ENCODE measurements around the gene RBM39. TPM values are rescaled to one million over a fixed set of nuclear protein-coding genes. Genes with fewer than 3 reads are reported as not detected.
"Not testable (repeated sequence)": the region's sequence is repeated elsewhere in the genome, so short reads cannot be mapped to it uniquely, and the experiment has no call there.

RBM39 gene
- total RNA-seq, 1 donor from 2014 or later = 322 TPM

DNA sequence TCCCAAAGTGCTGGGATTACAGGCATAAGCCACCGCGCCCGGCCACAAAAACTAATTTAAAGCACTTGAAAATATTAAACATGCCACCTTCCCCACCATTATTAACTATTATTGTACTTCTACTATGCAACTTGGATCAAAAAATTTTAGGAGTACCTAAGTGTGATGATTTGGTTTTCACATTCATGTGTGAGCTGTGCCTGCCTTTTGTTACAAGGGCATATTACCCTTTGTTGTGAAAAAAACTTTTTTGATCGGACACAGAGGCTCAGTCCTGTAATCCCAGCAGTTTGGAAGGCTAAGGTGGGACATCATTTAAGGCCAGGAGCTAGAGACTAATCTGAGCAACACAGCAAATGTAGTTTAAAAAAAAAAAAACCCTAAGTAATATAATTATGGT, 25.7 kb downstream of the RBM39 start:
- Histone ChIP-seq H3K4me3 (ENCODE audit: low read depth, low read length) (no peak overlapping the region), H3K36me3 (ENCODE audit: control insufficient read depth, insufficient read depth, low read length) (peaks cover 24% of the 10 kb centered on the region), H3K27me3 (ENCODE audit: control insufficient read depth, insufficient read depth, low read length) (no peaks in the 10 kb centered on the region)
- DNase-seq (ENCODE audit: low read depth) (no peak), FAIRE-seq (no peak)
- TF ChIP-seq, protein P1, sequence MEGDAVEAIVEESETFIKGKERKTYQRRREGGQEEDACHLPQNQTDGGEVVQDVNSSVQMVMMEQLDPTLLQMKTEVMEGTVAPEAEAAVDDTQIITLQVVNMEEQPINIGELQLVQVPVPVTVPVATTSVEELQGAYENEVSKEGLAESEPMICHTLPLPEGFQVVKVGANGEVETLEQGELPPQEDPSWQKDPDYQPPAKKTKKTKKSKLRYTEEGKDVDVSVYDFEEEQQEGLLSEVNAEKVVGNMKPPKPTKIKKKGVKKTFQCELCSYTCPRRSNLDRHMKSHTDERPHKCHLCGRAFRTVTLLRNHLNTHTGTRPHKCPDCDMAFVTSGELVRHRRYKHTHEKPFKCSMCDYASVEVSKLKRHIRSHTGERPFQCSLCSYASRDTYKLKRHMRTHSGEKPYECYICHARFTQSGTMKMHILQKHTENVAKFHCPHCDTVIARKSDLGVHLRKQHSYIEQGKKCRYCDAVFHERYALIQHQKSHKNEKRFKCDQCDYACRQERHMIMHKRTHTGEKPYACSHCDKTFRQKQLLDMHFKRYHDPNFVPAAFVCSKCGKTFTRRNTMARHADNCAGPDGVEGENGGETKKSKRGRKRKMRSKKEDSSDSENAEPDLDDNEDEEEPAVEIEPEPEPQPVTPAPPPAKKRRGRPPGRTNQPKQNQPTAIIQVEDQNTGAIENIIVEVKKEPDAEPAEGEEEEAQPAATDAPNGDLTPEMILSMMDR (IDR thresholded peaks at IDR 0.05; ENCODE audit: insufficient read depth, low read length, severe bottlenecking) = no peak

DNA sequence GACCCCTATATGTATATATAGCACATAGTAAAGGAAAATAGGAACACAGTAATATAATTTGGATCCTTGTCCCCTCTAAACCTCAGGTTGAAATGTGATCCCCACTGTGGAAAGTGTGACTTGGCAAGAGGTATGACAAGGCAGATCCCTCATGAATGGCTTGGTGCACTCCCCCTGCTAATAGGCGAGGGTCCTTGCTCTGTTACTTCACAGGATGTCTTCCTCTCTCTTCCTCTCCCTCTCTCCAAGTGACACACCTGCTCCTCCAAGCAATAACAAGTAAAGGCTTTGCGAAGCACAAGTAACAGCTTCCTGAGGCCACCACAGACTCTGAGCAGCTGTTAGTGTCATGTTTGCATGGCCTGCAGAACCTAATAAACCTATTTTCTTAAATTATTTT, 26.4 kb downstream of the RBM39 start:
- FAIRE-seq (no peak), DNase-seq (ENCODE audit: low read depth) (no peak)
- Histone ChIP-seq H3K36me3 (ENCODE audit: control insufficient read depth, insufficient read depth, low read length) (peaks cover 21% of the 10 kb centered on the region), H3K4me3 (ENCODE audit: low read depth, low read length) (no peak overlapping the region), H3K27me3 (ENCODE audit: control insufficient read depth, insufficient read depth, low read length) (no peaks in the 10 kb centered on the region)
- TF ChIP-seq, protein P1 (IDR thresholded peaks at IDR 0.05; ENCODE audit: insufficient read depth, low read length, severe bottlenecking) = no peak

DNA sequence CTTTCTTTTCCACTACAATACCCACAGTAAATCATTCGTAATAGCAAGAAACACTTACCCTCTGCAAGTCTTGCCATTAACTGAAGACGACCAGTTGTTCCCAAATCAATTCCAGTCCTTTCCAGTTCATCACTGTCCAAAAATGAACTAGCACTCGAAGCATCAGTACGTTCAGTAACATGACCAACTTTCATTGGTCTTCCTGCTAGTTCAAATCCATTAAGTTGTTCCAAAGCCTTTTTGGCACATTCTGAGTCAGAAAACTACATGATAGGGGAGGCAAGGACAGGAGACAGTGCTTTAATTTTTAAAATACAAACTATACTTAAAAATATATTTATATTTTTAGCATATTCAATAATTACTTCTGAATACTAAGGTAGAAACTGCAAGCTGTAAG, 27.9 kb downstream of the RBM39 start:
- Histone ChIP-seq H3K36me3 (ENCODE audit: control insufficient read depth, insufficient read depth, low read length) (peaks cover 17% of the 10 kb centered on the region), H3K4me3 (ENCODE audit: low read depth, low read length) (no peak overlapping the region), H3K27me3 (ENCODE audit: control insufficient read depth, insufficient read depth, low read length) (no peaks in the 10 kb centered on the region)
- FAIRE-seq (no peak), DNase-seq (ENCODE audit: low read depth) (no peak)
- TF ChIP-seq, protein P1 (IDR thresholded peaks at IDR 0.05; ENCODE audit: insufficient read depth, low read length, severe bottlenecking) = no peak

GRCh38 chr20:35713120-35713519, 28.9 kb downstream of the RBM39 start:
- not testable (repeated sequence) for H3K27me3 ChIP-seq (ENCODE audit: control insufficient read depth, insufficient read depth, low read length); DNase-seq (ENCODE audit: low read depth); H3K4me3 ChIP-seq (ENCODE audit: low read depth, low read length); FAIRE-seq
- H3K36me3 ChIP-seq (ENCODE audit: control insufficient read depth, insufficient read depth, low read length) = peaks cover 17% of the 10 kb centered on the region

- H3K36me3 ChIP-seq (ENCODE audit: control insufficient read depth, insufficient read depth, low read length) = peaks cover 14% of the 10 kb centered on the region
- H3K4me3 ChIP-seq (ENCODE audit: low read depth, low read length) = no peak overlapping the region
- no peaks in the 10 kb centered on the region for H3K27me3 ChIP-seq (ENCODE audit: control insufficient read depth, insufficient read depth, low read length)
- TF ChIP-seq, protein P1 (IDR thresholded peaks at IDR 0.05; ENCODE audit: insufficient read depth, low read length, severe bottlenecking) = no peak
- no peak for FAIRE-seq
- DNase-seq (ENCODE audit: low read depth) = no peak
These were observed 30.4 kb downstream of the RBM39 start for GRCh38 chr20:35711588-35712209.

GRCh38 chr20:35710884-35711587, 31.0 kb downstream of the RBM39 start:
- Histone ChIP-seq H3K36me3 (ENCODE audit: control insufficient read depth, insufficient read depth, low read length) (peaks cover 11% of the 10 kb centered on the region), H3K4me3 (ENCODE audit: low read depth, low read length) (no peak overlapping the region), H3K27me3 (ENCODE audit: control insufficient read depth, insufficient read depth, low read length) (no peaks in the 10 kb centered on the region)
- DNase-seq (ENCODE audit: low read depth) = no peak
- no peak for FAIRE-seq
- TF ChIP-seq, protein P1 (IDR thresholded peaks at IDR 0.05; ENCODE audit: insufficient read depth, low read length, severe bottlenecking) = no peak

Measured in bronchial epithelial cell (primary cell).